ENCODE results near the gene CCND1. TPM values are rescaled to one million over a fixed set of nuclear protein-coding genes. Genes with fewer than 3 reads are reported as not detected.

CCND1 gene
- polyA plus RNA-seq, 6 donors from 2014 or later, result 1.6 to 7.7 (median 4.5) TPM; not detected in 1

DNA sequence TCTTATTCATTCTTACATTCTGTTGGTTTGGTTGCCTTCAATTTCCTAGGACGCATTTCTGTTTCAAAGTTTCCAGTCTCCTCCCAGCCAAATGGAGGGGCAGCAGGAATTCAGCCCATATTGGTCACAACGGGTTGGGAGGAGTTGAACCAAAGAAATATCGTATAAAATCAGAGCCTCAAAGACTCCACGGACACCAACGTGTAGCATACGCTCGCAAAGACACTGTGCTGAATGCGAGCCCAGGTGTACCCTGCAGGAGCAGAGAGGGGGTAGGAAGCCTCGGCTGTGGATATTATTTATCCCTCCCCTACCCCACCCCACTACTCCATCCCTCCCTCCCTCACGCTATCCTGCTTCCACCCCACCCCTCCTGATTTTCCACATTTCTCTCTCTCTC is 15.5 kb upstream of the CCND1 start:
- no peak for ATAC-seq (ENCODE audit: low read depth in 2 of 2)
- Mint-ChIP-seq H3K36me3 (peaks cover 0 to 13% of the 10 kb centered on the region in 2 donors), H3K4me3 (no peak overlapping the region), H3K27me3 (peaks cover 15 to 40% (median 38%) of the 10 kb centered on the region in 3 donors), H3K4me1 (peaks cover 0 to 4% (median 3%) of the 10 kb centered on the region in 3 donors), H3K27ac (no peak overlapping the region), H3K9me3 (peaks cover 9 to 17% (median 12%) of the 10 kb centered on the region in 7 donors)
- DNase-seq, result no peak

DNA sequence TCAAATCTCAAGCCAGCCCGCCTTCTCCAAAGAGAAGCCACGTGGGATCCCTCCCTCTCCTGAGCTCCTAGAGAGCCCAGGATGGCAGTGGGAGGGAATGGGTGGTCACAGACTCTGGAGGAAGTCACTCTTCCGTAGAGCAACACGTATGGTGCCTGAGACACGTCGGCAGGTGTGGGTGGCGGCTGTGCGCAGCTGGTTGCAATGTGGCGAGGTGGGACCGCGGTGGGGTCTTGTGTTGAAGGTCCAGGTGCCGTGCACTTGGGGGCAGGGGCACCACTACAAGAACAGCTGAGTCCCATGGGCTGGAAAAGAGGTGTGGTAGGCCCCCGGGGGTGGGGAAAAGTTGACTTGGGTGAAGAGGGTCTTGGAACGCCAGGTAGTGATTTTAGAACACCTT is 13.4 kb upstream of the CCND1 start:
- DNase-seq, result no peak
- Mint-ChIP-seq H3K36me3 (peaks cover 0 to 13% of the 10 kb centered on the region in 2 donors), H3K4me1 (peaks cover 0 to 4% (median 3%) of the 10 kb centered on the region in 3 donors), H3K4me3 (no peak overlapping the region), H3K9me3 (peaks cover 9 to 23% (median 17%) of the 10 kb centered on the region in 7 donors), H3K27ac (no peak overlapping the region), H3K27me3 (peaks cover 15 to 50% (median 47%) of the 10 kb centered on the region in 3 donors)
- ATAC-seq (ENCODE audit: low read depth in 2 of 2), result no peak

DNA sequence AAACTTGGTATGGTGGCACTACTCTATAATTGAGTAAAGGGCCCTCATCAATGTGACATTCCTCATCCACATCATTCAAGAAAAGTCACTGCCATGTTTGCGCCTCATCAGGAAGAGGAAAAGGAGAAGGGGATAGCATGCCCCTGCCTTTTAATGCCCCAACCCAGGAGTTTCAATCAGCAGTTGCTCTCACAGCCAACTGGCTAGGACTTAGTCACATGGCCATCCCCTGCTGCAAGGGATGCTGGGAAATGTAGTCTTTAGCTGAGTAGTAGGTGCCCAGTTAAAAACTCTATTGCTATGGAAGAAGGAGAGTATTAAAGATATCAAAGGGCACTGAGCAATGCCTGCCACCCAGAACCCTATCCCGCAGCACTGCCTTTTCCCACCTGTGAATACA is 10.9 kb upstream of the CCND1 start:
- H3K9me3 Mint-ChIP-seq, result peaks cover 9 to 23% (median 17%) of the 10 kb centered on the region in 7 donors
- H3K4me1 Mint-ChIP-seq, result peaks cover 0 to 3% (median 3%) of the 10 kb centered on the region in 3 donors
- no peak for DNase-seq
- ATAC-seq (ENCODE audit: low read depth in 2 of 2), result peak in 1 of 2 donors; percentile 21
- H3K27ac Mint-ChIP-seq, result peak overlapping the region in 1 of 6 donors; percentile 75
- no peak overlapping the region for H3K4me3 Mint-ChIP-seq
- H3K36me3 Mint-ChIP-seq, result peaks cover 0 to 13% of the 10 kb centered on the region in 2 donors
- H3K27me3 Mint-ChIP-seq, result peaks cover 19 to 72% (median 71%) of the 10 kb centered on the region in 3 donors

DNA sequence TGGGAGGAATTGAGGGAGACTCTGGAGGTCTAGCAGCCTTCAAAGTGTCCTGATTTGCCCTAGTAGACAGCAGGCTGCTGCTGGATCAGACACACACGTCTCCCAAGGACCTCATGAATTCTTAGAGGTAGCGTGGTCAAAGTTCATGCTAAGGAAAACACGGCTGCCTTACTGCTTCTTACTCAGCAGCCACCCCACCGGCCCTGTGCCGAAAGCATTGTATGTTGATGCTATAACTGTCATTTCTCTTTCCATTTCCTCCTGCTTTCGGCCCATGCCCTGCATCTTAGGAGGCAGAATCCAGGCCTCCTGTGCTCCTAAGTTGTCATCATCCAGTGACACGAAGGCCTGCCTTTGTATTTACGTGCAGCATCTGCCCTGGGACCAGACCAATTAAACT is 10.5 kb upstream of the CCND1 start:
- no peak for ATAC-seq (ENCODE audit: low read depth in 2 of 2)
- Mint-ChIP-seq H3K36me3 (peaks cover 0 to 13% of the 10 kb centered on the region in 2 donors), H3K9me3 (peaks cover 9 to 23% (median 17%) of the 10 kb centered on the region in 7 donors), H3K4me3 (no peak overlapping the region), H3K4me1 (peaks cover 0 to 3% (median 3%) of the 10 kb centered on the region in 3 donors), H3K27me3 (peaks cover 16 to 76% (median 74%) of the 10 kb centered on the region in 3 donors), H3K27ac (peak overlapping the region in 1 of 6 donors; percentile 75)
- DNase-seq, result no peak

DNA sequence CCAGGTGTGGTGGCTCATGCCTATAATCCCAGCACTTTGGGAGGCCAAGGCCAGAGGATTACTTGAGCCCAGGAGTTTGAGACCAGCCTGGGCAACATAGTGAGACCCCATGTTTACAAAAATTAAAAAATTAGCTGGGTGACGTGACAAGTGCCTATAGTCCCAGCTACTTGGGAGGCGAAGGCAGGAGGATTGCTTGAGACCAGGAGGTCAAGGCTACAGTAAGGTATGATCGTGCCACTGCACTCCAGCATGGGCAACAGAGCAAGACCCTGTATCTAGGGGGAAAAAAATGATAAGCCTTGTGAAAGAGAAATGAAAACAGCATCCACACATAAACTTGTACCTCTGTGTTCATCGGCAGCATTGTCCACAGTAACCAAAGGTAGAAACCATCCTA is 8.1 kb upstream of the CCND1 start:
- Mint-ChIP-seq H3K36me3 (peaks cover 0 to 13% of the 10 kb centered on the region in 2 donors), H3K4me1 (peaks cover 6 to 11% (median 10%) of the 10 kb centered on the region in 3 donors), H3K27ac (peak overlapping the region in 1 of 6 donors; percentile 77), H3K9me3 (peaks cover 9 to 23% (median 15%) of the 10 kb centered on the region in 7 donors), H3K4me3 (no peak overlapping the region), H3K27me3 (peaks cover 23 to 76% (median 60%) of the 10 kb centered on the region in 3 donors)
- DNase-seq, result no peak
- ATAC-seq (ENCODE audit: low read depth in 2 of 2), result no peak

DNA sequence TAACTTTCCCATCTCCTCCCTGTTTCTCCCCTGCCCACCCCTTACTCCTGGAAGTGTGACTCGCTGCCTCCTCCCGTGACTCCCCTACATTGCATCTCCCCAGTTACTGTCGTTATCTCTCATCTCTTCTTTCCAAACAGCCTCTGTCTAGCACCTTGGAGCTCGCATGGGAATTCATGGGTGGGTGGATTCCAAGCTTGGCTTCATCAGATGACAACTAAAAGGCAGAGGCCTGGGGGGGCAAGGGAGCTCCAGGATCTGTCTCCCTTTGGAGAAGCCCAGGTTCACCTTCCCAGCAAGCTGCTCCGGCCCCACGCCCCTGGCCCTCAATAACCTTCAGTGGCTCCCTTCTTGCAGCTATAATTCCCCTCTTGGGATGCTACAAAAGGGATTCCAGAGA is 6.9 kb upstream of the CCND1 start:
- peaks cover 7 to 20% (median 14%) of the 10 kb centered on the region in 7 donors for H3K9me3 Mint-ChIP-seq
- H3K36me3 Mint-ChIP-seq, result peaks cover 0 to 11% of the 10 kb centered on the region in 2 donors
- no peak for ATAC-seq (ENCODE audit: low read depth in 2 of 2)
- no peak overlapping the region for H3K27ac Mint-ChIP-seq
- peaks cover 28 to 81% (median 66%) of the 10 kb centered on the region in 3 donors for H3K27me3 Mint-ChIP-seq
- H3K4me3 Mint-ChIP-seq, result no peak overlapping the region
- no peak for DNase-seq
- peaks cover 12 to 18% (median 18%) of the 10 kb centered on the region in 3 donors for H3K4me1 Mint-ChIP-seq

DNA sequence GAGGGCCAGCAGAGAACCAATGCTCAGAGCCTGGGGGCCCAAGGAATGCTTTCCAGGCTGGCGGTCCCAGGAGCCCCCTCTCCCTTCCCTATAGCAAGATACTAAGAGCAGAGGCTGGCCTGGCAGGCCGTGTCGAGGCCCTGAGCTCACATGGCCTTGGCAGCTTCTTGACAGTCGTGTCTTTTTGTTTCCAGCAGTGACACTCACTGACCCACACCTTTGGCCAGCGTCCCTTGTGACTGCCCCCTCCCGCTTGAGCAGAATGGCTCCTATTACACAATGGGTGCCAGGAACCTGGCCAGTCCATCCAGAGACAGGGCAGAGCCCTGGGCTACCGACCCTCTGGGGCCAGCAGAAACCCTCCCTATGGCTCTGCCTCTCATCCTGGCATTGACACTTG is 6.4 kb upstream of the CCND1 start:
- Mint-ChIP-seq H3K36me3 (peaks cover 0 to 6% of the 10 kb centered on the region in 2 donors), H3K27ac (no peak overlapping the region), H3K4me1 (peaks cover 12 to 21% (median 19%) of the 10 kb centered on the region in 3 donors), H3K9me3 (peaks cover 5 to 15% (median 9%) of the 10 kb centered on the region in 7 donors), H3K27me3 (peaks cover 31 to 76% (median 61%) of the 10 kb centered on the region in 3 donors), H3K4me3 (no peak overlapping the region)
- ATAC-seq (ENCODE audit: low read depth in 2 of 2), result no peak
- no peak for DNase-seq

DNA sequence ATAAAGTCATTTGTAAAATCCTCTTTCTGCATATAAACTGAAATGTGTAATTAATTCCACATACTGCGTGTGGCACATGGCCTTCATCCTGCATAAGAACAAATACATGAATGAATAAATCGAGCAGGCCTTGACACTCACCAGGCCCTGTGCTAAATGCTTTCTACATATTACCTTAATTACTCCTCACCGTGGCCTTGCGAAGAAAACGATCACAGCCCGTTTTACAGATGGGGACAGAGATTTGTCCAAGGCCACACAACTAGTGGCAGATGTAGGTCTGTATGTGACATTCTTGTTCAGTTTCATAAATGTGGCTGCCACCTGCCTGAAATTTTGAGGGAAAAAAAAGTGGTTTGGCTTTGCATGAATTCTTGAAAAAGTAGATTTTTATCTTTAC is 5.8 kb upstream of the CCND1 start:
- H3K4me1 Mint-ChIP-seq, result peaks cover 14 to 27% (median 20%) of the 10 kb centered on the region in 3 donors
- no peak overlapping the region for H3K27ac Mint-ChIP-seq
- DNase-seq (no peak), ATAC-seq (ENCODE audit: low read depth in 2 of 2) (no peak)
- peaks cover 0 to 9% (median 5%) of the 10 kb centered on the region in 7 donors for H3K9me3 Mint-ChIP-seq
- no peak overlapping the region for H3K4me3 Mint-ChIP-seq
- H3K36me3 Mint-ChIP-seq, result no peaks in the 10 kb centered on the region
- peaks cover 35 to 75% (median 57%) of the 10 kb centered on the region in 3 donors for H3K27me3 Mint-ChIP-seq

DNA sequence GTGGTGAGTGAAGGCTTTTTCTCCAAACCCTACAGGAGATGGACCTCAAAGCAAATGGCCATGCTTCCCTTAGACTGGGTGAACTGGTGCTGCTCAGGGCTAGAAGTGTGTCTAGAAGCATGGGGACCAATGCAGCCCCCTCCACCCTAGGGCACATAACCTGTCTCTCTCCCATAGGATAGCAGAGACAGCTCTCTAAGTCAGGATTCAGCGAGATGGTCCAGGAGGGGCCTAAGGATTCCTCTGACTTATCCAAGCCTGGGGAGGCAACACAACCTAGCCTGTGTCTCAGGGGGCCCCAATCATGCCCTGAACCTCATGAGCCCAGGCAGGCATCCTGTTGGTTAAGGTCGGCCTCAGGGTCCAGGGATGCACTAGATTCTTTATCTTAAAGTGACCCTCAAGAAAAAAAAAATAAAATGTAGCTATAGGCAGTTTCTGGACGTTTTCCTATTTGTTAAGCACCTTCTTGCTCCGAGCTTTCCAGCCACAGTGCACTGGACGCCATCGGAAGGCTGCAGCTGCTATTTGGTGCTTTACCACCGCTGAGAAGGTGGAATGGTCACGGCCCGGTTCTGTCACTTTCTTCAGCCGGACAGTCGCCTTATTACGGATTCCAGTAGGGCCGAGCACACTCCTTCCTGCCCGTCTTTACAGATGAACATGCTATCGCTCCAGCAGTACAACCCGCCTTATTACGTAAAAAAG is 5.0 kb upstream of the CCND1 start:
- Mint-ChIP-seq H3K4me1 (peaks cover 21 to 33% (median 28%) of the 10 kb centered on the region in 3 donors), H3K36me3 (no peaks in the 10 kb centered on the region), H3K27me3 (peaks cover 42 to 81% (median 65%) of the 10 kb centered on the region in 3 donors), H3K9me3 (peaks cover 0 to 5% (median 0%) of the 10 kb centered on the region in 7 donors), H3K27ac (peak overlapping the region in 2 of 6 donors; percentile 26 to 53), H3K4me3 (peak overlapping the region in 3 of 8 donors; percentile 24 to 84 (median 81))
- ATAC-seq (ENCODE audit: low read depth in 2 of 2), result no peak
- no peak for DNase-seq

DNA sequence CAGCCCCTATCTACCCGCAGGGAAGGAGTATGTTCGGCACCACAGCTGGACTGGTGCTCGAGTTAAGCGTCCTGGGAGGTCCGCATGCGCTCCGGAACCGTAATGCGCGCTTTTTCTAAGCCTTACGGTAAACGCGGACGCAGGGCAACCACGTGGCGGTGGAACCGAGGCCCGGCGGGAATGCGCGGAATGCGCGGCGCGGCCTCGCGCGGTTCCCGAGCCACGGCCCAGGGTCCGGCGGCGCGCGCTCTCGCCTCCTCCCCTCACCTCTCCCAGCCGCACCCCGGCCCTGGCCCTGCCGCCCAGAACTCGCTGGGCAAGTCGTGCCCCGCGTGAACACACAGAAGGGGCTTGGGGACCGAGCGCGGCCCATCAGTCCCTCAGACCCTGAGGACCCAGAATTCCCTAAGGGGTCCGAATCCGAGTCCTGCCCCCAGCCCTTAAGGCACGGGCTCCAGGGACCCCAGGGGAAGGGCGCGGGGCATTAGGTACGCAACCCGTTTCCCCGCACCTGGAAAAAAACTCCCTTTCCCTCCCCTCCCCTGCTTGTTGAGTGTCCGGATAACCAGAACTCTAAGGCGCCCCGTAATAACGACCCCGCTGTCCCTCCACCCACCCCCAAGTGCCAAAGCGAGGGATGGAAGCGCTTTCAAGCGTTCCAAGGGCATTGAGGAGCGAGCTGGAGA is 4.3 kb upstream of the CCND1 start:
- Mint-ChIP-seq H3K4me1 (peaks cover 27 to 38% (median 33%) of the 10 kb centered on the region in 3 donors), H3K4me3 (peak overlapping the region in 6 of 8 donors; percentile 42 to 96 (median 69)), H3K9me3 (peaks cover 0 to under 1% (median 0%) of the 10 kb centered on the region in 7 donors), H3K27me3 (peaks cover 45 to 76% (median 66%) of the 10 kb centered on the region in 3 donors), H3K36me3 (no peaks in the 10 kb centered on the region), H3K27ac (no peak overlapping the region)
- no peak for ATAC-seq (ENCODE audit: low read depth in 2 of 2)
- no peak for DNase-seq

DNA sequence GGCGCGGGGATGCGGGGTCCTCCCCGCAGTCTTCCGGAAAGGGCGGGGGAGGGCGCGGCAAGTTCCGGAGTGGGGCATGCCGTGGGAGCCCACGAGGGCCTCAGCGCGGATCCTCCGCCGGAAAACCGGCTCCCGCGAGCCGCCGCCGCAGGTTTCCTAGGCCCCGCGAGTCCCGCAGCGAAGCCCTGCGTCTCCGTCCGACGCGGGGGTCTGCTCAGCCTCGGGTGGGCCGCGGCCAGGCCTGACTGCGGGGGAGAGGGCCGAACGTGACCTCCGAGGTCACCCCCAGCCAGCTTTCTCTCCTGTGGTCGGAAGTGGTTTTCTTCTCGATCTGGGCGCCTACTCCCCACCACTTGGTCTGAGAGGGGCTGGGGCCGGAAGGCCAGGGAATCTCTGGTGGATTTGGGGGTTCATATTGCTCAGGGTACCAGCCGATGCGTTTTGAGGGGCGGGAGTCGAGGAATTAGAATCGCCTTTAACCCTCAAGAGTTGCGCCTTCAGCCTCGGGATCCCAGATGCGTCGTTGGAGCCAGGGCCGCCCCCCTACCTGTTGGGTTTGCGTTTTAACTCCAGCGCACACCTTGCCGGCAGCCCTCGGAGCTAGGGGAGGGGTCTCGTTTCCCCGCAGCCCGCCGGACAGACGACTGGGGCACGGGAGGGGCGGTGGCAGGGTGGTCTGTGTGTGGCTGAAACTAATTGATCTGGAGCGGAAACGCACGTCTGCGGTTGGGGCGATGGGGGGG is 3.6 kb upstream of the CCND1 start:
- ATAC-seq (ENCODE audit: low read depth in 2 of 2), result no peak
- peaks cover 27 to 38% (median 33%) of the 10 kb centered on the region in 3 donors for H3K4me1 Mint-ChIP-seq
- H3K9me3 Mint-ChIP-seq, result no peaks in the 10 kb centered on the region
- peak overlapping the region in 2 of 6 donors; percentile 42 to 89 for H3K27ac Mint-ChIP-seq
- H3K27me3 Mint-ChIP-seq, result peaks cover 45 to 71% (median 59%) of the 10 kb centered on the region in 3 donors
- no peak for DNase-seq
- no peaks in the 10 kb centered on the region for H3K36me3 Mint-ChIP-seq
- H3K4me3 Mint-ChIP-seq, result peak overlapping the region; percentile 60 to 99 (median 76)

DNA sequence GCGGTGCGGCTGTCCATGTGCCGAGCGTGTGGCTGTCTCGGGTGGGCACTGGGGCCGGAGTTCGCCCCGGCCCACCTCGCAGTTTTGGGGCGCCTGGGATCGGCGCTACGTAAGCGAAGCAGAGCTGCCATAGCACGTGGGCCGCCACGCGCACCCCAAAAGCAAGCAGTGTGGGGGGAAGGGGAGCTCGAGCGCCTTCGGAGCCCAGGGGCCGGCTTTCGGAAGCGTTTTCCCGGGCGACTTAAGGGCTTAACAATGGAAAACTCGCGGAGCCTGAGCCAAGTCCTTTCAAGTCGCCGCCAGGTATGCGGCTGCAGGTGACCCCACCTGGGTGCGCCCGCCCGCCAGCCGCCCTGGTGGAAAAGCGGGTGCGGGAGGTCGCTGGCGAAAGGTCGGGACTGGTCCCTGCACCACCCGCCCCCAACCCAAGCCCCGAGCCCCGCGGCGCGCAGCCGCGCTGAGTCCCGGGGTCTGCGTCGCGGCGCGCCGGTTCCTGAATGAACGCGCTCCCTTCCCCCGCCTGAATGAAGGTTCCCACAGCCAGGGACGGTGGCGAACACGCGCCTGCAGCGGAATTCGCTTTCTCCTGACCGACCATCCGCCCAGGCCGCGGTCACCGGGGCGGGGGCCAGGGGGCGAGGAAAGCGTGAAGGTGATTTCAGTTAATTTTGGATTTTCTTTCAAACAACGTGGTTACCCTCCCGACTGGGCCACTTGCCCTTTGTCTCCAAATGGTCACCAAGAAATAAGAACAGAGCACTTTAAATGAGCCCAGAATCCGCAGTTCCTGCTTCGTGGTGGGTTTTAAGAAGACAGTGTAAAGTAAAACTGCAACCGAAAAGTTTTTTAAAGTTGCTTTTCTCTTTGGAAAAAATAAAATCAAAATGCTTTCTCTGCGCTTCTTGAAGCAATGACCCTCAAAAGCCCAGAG is 2.8 kb upstream of the CCND1 start:
- peak overlapping the region in 4 of 6 donors; percentile 16 to 89 (median 34) for H3K27ac Mint-ChIP-seq
- no peak for DNase-seq
- H3K27me3 Mint-ChIP-seq, result peaks cover 43 to 63% (median 53%) of the 10 kb centered on the region in 3 donors
- H3K4me1 Mint-ChIP-seq, result peaks cover 27 to 38% (median 33%) of the 10 kb centered on the region in 3 donors
- no peak for ATAC-seq (ENCODE audit: low read depth in 2 of 2)
- peak overlapping the region; percentile 63 to 99 (median 76) for H3K4me3 Mint-ChIP-seq
- no peaks in the 10 kb centered on the region for H3K36me3 Mint-ChIP-seq
- H3K9me3 Mint-ChIP-seq, result no peaks in the 10 kb centered on the region
